A549 treated with ZK216348 at 1 μM for 4 hours (cell line): Measurements from ENCODE around the gene FAM111B. TPM values are rescaled to one million over a fixed set of nuclear protein-coding genes. Genes with fewer than 3 reads are reported as not detected.

Experiments used
- total RNA-seq: library from RNA; stranded (reverse); fragments of 200-300 nt; extraction: Qiagen RNA extraction; gene quantifications from 5 replicates; pipeline ENCODE4 v1.2.3, GENCODE V29; 2022; ENCODE audit warnings: low read depth

The FAM111B gene, protein sequence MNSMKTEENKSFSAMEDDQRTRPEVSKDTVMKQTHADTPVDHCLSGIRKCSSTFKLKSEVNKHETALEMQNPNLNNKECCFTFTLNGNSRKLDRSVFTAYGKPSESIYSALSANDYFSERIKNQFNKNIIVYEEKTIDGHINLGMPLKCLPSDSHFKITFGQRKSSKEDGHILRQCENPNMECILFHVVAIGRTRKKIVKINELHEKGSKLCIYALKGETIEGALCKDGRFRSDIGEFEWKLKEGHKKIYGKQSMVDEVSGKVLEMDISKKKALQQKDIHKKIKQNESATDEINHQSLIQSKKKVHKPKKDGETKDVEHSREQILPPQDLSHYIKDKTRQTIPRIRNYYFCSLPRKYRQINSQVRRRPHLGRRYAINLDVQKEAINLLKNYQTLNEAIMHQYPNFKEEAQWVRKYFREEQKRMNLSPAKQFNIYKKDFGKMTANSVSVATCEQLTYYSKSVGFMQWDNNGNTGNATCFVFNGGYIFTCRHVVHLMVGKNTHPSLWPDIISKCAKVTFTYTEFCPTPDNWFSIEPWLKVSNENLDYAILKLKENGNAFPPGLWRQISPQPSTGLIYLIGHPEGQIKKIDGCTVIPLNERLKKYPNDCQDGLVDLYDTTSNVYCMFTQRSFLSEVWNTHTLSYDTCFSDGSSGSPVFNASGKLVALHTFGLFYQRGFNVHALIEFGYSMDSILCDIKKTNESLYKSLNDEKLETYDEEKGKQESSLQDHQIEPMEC
- 6.2 to 9.0 TPM (median 7.7 TPM) in 5 replicates for total RNA-seq

DNA sequence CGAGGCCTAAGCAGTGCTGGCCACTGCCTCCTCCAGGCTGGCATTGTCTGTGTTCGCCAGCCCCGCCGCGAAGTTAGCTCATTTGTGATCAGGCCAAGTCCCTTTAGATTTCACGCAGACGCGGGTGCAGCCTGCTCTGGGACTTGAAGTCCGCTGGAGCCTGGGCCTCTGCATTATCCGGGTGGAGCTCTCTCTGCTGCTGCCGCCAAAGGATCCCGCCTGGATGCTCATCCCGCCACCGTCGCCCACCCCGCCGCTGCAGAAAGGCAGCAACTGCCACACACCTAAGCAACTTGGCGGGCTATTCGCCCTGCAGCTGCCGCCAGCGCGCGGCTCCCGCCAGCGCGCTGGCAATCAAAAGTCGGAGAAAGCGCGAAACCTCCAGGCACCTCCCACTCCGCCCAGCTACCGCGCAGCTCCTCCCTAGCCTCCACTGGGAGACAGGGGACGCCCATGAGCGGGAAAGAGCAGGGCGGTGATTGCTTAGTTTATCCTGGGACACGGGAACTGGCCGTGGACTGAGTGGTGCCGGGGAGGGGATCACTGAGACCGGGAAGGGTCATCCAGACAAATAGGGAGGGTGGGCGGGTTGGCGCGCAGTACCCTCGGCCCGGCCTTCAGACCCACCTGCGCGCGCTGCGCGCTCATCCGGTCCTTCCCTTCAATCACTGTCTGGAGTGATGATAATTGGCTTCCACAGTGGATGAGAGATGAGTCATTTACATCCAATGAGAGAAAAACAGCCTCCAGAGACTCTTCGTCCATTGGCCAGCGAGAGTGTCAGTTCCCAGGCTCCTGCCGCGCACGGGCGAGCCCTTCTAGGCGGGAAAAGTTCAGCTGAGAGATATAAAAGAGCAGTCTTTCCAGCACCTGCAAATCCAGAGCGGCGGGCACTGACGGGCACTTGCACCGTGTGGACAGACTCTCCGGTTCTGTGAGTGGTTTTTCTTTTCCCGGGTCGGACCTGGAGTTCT lies at the start of gene FAM111B:
Gene FAM111B (plus strand): TSS at position 875 of the 974 bp plus-strand sequence. CDS start 2,389 bp downstream, outside the sequence.

DNA sequence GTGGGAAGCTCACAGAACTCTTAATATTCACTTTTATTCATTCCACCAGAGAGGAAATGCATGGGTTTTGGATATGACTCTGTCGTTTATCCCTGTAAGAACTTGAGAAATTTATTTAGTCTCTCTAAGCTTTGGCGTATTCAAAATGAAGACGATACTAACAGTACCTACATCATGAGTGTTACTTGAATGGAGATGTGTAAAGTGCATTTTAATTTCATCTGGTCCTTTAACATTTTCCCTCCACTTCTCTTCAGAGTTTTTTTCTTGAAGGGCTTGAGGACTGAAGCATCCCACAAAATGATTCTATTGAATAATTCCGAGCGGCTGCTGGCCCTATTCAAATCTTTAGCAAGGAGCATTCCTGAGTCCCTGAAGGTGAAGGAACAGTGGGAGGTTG lies 21.0 kb upstream of the FAM111B start, which contains the start of gene GLYATL1B:
Gene GLYATL1B (plus strand): TSS at position 301 of the 400 bp plus-strand sequence. CDS start 0 bp downstream, at position 301.

DNA sequence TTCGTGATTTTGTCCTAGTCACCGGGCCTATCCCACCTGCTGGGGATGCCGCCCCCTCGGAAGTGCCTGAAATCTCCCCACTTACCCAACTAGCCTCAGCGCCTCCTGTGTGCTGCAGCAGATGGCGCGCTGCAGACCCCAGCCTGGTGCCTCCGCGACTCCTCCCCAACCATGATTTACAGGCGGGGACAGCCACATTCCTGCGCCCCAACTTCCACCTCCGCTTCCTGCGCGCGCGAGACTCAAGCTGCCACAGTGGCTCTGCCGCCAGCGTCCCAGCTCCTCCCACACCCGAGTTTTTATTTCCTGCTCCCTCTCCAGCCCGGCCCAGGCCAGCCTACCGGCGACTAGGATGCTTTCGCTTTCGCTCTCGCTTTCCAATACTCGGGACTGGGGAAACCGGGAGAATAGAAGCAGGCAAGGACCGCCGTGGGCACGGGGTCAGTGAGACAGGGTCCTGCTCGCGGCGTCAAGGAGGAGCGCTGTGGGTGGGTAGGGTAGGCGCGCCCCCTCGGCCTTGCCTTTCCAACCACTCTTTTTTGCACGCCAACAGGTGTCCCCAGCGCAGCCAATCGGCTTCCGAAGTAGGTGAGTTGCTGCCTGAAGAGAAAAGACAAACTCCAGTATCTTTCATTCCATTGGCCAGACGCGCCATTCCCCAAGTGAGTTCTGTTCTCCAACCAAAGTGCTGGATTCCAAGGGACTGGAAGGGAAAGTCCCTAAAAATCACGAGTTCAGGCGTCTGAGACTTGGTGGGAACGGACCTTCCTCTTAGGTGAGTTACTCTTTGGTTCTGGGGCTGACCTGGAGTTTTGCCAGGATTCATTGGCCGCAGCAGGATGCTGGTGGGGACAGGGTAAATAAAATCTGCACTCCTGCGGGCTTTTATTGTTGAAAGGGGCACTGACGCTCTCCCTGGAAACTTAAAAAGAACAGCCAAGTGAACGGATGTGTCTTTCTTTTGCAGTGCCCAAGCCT lies 35.8 kb downstream of the FAM111B start, which contains the start of gene FAM111A:
Gene FAM111A (plus strand): TSS at position 327 of the 978 bp plus-strand sequence. CDS start 6,017 bp downstream, outside the sequence.

DNA sequence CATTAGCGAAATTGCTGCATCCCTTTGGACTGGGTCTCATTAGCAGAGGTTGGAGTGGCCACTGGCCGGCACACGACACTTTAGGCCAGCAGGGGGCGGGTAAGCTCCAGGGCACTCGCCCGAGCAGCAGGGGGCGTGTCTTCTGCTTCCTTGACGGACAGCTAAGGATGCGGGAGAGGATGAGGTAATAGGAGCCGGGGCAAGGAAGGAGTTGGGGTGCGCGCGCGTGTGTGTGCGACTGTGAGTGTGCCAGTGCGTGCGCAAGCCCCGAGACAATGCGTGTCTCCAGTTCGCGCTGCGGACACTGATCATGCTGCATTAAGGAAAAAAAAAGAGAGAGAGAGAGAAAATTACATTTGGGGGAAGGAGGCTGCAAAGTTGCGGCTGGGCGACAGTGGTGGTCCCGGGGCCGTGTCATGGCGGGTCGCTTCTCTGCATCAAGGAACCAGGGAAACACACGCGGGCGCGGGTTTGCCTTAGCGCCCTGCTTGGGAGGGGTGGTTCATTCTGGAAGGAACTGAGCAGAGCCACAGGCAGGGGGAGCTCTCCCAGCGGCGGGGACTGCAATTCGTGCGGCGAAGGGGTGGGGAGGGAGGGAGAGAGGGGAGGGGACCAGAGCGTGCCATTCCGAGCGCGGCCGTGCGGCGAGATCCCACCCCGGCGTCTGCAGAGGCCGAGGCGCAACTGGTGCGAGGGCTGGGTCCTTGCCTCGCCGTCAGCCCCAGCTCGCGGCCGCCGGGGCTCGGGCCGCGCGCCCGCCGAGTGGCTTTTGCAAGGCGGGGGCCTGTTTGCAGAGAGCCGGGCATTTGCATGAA lies 64.7 kb downstream of the FAM111B start, which contains the start of gene DTX4:
Gene DTX4 (plus strand): TSS at position 625 of the 815 bp plus-strand sequence. CDS start 464 bp downstream, outside the sequence.

Other genes starting within 250 kb of the FAM111B start
- gene GLYATL1, start 167.7 kb upstream of the FAM111B start, total RNA-seq: 0.07 TPM in 1 of 5 replicates, not detected in the others
- gene GLYATL1B, start 20.9 kb upstream of the FAM111B start, total RNA-seq: not detected in 5 replicates
- 6.3 to 11.3 TPM (median 8.2 TPM) in 5 replicates for gene FAM111A, start 35.6 kb downstream of the FAM111B start, total RNA-seq
- 3.9 to 5.3 TPM (median 4.6 TPM) in 5 replicates for gene DTX4, start 64.9 kb downstream of the FAM111B start, total RNA-seq
- not detected in 5 replicates for gene MPEG1, start 105.7 kb downstream of the FAM111B start, total RNA-seq